ENCODE results near the gene GRM8.

The GRM8 gene

GRCh38 chr7:126778101-126778500 lies 474.6 kb downstream of the GRM8 start:
- Histone ChIP-seq H3K27ac (ENCODE audit: extremely low read depth, low read depth, low read length) (no peak overlapping the region), H3K9me3 (ENCODE audit: control insufficient read depth, insufficient read depth, low read depth, low read length) (no peaks in the 10 kb centered on the region), H3K4me1 (ENCODE audit: control insufficient read depth, insufficient read depth, low read length) (no peaks in the 10 kb centered on the region), H3K4me3 (ENCODE audit: low read depth, low read length) (no peak overlapping the region), H3K36me3 (ENCODE audit: control insufficient read depth in 2 of 2, insufficient read depth in 1 of 2, low read length in 2 of 2) (no peaks in the 10 kb centered on the region)
- ChIA-PET POLR2A (no interaction called here), CTCF (no interaction called here)
- TF ChIP-seq SCRT2 (tag by site-specific recombination; IDR thresholded peaks at IDR 0.05) = no peak
- TF ChIP-seq PATZ1 (tag by site-specific recombination; IDR thresholded peaks at IDR 0.05) = no peak
- TF ChIP-seq ZNF558 (tag by site-specific recombination; IDR thresholded peaks at IDR 0.05) = no peak
- TF ChIP-seq ZNF221 (tag by site-specific recombination; IDR thresholded peaks at IDR 0.05; ENCODE audit: borderline replicate concordance) = no peak

GRCh38 chr7:126776498-126776897 lies 476.2 kb downstream of the GRM8 start:
- CTCF ChIA-PET = no interaction called here

More at GRCh38 chr7:126776498-126776897, 476.2 kb downstream of the GRM8 start:
- Histone ChIP-seq H3K36me3 (ENCODE audit: control insufficient read depth in 2 of 2, insufficient read depth in 1 of 2, low read length in 2 of 2) (no peaks in the 10 kb centered on the region), H3K4me1 (ENCODE audit: control insufficient read depth, insufficient read depth, low read length) (no peaks in the 10 kb centered on the region), H3K9me3 (ENCODE audit: control insufficient read depth, insufficient read depth, low read depth, low read length) (no peaks in the 10 kb centered on the region), H3K27ac (ENCODE audit: extremely low read depth, low read depth, low read length) (no peak overlapping the region), H3K4me3 (ENCODE audit: low read depth, low read length) (no peak overlapping the region)
- POLR2A ChIA-PET = no interaction called here
- TF ChIP-seq ZBTB10 (tag by site-specific recombination; IDR thresholded peaks at IDR 0.05) (no peak), ZNF747 (tag by site-specific recombination; IDR thresholded peaks at IDR 0.05) (no peak), ZNF292 (tag by site-specific recombination; IDR thresholded peaks at IDR 0.05; ENCODE audit: borderline replicate concordance, low read depth) (no peak), ZNF660 (tag by site-specific recombination; IDR thresholded peaks at IDR 0.05) (no peak), ZNF558 (tag by site-specific recombination; IDR thresholded peaks at IDR 0.05) (no peak), ZSCAN16 (tag by site-specific recombination; IDR thresholded peaks at IDR 0.05) (no peak), ZEB2 (tag by site-specific recombination; IDR thresholded peaks at IDR 0.05) (no peak), ZBTB44 (tag by site-specific recombination; IDR thresholded peaks at IDR 0.05) (no peak), KLF16 (tag by site-specific recombination; IDR thresholded peaks at IDR 0.05) (no peak)
- TF ChIP-seq, protein P1, sequence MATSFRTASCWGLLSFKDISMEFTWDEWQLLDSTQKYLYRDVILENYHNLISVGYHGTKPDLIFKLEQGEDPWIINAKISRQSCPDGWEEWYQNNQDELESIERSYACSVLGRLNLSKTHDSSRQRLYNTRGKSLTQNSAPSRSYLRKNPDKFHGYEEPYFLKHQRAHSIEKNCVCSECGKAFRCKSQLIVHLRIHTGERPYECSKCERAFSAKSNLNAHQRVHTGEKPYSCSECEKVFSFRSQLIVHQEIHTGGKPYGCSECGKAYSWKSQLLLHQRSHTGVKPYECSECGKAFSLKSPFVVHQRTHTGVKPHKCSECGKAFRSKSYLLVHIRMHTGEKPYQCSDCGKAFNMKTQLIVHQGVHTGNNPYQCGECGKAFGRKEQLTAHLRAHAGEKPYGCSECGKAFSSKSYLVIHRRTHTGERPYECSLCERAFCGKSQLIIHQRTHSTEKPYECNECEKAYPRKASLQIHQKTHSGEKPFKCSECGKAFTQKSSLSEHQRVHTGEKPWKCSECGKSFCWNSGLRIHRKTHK (tag by site-specific recombination; IDR thresholded peaks at IDR 0.05) = no peak
- TF ChIP-seq, protein P2, sequence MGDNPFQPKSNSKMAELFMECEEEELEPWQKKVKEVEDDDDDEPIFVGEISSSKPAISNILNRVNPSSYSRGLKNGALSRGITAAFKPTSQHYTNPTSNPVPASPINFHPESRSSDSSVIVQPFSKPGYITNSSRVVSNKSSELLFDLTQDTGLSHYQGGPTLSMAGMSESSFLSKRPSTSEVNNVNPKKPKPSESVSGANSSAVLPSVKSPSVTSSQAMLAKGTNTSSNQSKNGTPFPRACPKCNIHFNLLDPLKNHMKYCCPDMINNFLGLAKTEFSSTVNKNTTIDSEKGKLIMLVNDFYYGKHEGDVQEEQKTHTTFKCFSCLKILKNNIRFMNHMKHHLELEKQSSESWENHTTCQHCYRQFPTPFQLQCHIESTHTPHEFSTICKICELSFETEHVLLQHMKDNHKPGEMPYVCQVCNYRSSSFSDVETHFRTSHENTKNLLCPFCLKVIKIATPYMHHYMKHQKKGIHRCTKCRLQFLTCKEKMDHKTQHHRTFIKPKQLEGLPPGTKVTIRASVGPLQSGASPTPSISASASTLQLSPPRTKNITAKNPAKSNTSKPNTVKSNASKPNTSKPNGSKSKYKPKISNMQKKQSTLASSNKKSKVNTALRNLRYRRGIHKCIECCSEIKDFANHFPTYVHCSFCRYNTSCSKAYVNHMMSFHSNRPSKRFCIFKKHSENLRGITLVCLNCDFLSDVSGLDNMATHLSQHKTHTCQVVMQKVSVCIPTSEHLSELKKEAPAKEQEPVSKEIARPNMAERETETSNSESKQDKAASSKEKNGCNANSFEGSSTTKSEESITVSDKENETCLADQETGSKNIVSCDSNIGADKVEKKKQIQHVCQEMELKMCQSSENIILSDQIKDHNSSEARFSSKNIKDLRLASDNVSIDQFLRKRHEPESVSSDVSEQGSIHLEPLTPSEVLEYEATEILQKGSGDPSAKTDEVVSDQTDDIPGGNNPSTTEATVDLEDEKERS (tag by site-specific recombination; IDR thresholded peaks at IDR 0.05) = no peak
- TF ChIP-seq, protein P3, sequence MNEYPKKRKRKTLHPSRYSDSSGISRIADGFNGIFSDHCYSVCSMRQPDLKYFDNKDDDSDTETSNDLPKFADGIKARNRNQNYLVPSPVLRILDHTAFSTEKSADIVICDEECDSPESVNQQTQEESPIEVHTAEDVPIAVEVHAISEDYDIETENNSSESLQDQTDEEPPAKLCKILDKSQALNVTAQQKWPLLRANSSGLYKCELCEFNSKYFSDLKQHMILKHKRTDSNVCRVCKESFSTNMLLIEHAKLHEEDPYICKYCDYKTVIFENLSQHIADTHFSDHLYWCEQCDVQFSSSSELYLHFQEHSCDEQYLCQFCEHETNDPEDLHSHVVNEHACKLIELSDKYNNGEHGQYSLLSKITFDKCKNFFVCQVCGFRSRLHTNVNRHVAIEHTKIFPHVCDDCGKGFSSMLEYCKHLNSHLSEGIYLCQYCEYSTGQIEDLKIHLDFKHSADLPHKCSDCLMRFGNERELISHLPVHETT (tag by site-specific recombination; IDR thresholded peaks at IDR 0.05) = no peak
